NB4 (cell line): Measurements from ENCODE around the gene ALDOB.

ENCODE experiments used
- CTCF ChIP-seq: IDR thresholded peaks from one replicate; pipeline ENCODE4 v1.5.1; 2012; ENCODE audit warnings: low read depth, low read length
- POLR2A ChIP-seq: IDR thresholded peaks from 2 replicates; pipeline ENCODE4 v1.6.1; 2011; ENCODE audit warnings: mild to moderate bottlenecking; ENCODE audit not compliant: insufficient read length; ENCODE audit errors: extremely low read depth

- TF ChIP-seq POLR2A (no peak), CTCF (no peak)
These were observed 20.2 kb upstream of the ALDOB start for GRCh38 chr9:101455656-101456240.
